Mesendoderm (in vitro differentiated cells): ENCODE measurements around the gene TMED4.

ENCODE experiments used
- DNase-seq: peaks from one replicate; pipeline ENCODE4 v3.0.0; 2013
- H2AK5ac ChIP-seq: 2 replicates; pipeline ENCODE4 v1.6.1; 2013; ENCODE audit warnings: low read length, inconsistent platforms
- H2BK120ac ChIP-seq: 2 replicates; pipeline ENCODE4 v1.6.1; 2013; ENCODE audit warnings: low read depth, mild to moderate bottlenecking, low read length, moderate library complexity, mixed read lengths
- H2BK15ac ChIP-seq: replicated peaks from 2 replicates; pipeline ENCODE4 v1.6.1; 2013; ENCODE audit warnings: low read depth, mild to moderate bottlenecking, moderate library complexity
- H2BK5ac ChIP-seq: 2 replicates; pipeline ENCODE4 v1.6.1; 2013; ENCODE audit warnings: low read length, inconsistent platforms
- H3K18ac ChIP-seq: 2 replicates; pipeline ENCODE4 v1.6.1; 2013; ENCODE audit warnings: mild to moderate bottlenecking, low read length, mixed read lengths
- H3K23ac ChIP-seq: one replicate; pipeline ENCODE4 v1.6.1; 2013; ENCODE audit warnings: low read length
- H3K27ac ChIP-seq: 2 replicates; pipeline ENCODE4 v1.5.1; 2013; ENCODE audit warnings: low read depth, mild to moderate bottlenecking, inconsistent platforms, low read length, moderate library complexity
- H3K27me3 ChIP-seq: 2 replicates; pipeline ENCODE4 v1.6.1; 2013; ENCODE audit warnings: low read length, control low read depth, mild to moderate bottlenecking, inconsistent platforms; ENCODE audit not compliant: insufficient read depth, poor library complexity
- H3K36me3 ChIP-seq: 2 replicates; pipeline ENCODE4 v1.6.1; 2013; ENCODE audit warnings: low read length, inconsistent platforms; ENCODE audit not compliant: control insufficient read depth, insufficient read depth
- H3K4ac ChIP-seq: one replicate; pipeline ENCODE4 v1.6.1; 2013; ENCODE audit warnings: low read depth, mild to moderate bottlenecking, low read length, moderate library complexity
- H3K4me1 ChIP-seq: 2 replicates; pipeline ENCODE4 v1.6.1; 2013; ENCODE audit warnings: low read depth, low read length, inconsistent platforms; ENCODE audit not compliant: control insufficient read depth
- H3K4me2 ChIP-seq: 2 replicates; pipeline ENCODE4 v1.6.1; 2013; ENCODE audit warnings: low read length
- H3K4me3 ChIP-seq: 2 replicates; pipeline ENCODE4 v1.5.1; 2013; ENCODE audit warnings: mild to moderate bottlenecking, low read length
- H3K56ac ChIP-seq: one replicate; pipeline ENCODE4 v1.6.1; 2013; ENCODE audit warnings: low read length
- H3K79me1 ChIP-seq: 2 replicates; pipeline ENCODE4 v1.6.1; 2013; ENCODE audit warnings: low read length, inconsistent platforms
- H3K79me2 ChIP-seq: 2 replicates; pipeline ENCODE4 v1.6.1; 2013; ENCODE audit warnings: mild to moderate bottlenecking, low read length; ENCODE audit not compliant: control insufficient read depth, insufficient read depth
- H3K9ac ChIP-seq: 2 replicates; pipeline ENCODE4 v1.6.1; 2013; ENCODE audit warnings: low read length, inconsistent platforms
- H4K5ac ChIP-seq: one replicate; pipeline ENCODE4 v1.6.1; 2013; ENCODE audit warnings: low read length
- H4K8ac ChIP-seq: one replicate; pipeline ENCODE4 v1.6.1; 2013; ENCODE audit warnings: low read depth, mild to moderate bottlenecking, control low read depth, low read length, moderate library complexity
- WGBS: extraction: QIAGEN DNeasy Blood & Tissue Kit; methylation state at CpG from one replicate; pipeline ENCODE4 v1.1.7; 2013; ENCODE audit warnings: low lambda C conversion rate, missing lambda C conversion rate; ENCODE audit not compliant: insufficient coverage; ENCODE audit errors: extremely low coverage; 5-methylcytosine and 5-hydroxymethylcytosine counted together

The TMED4 gene

GRCh38 chr7:44534087-44534486 is 47.9 kb downstream of the TMED4 start:
- no peak overlapping the region for H2BK120ac ChIP-seq
- no peak overlapping the region for H3K27ac ChIP-seq
- H3K56ac ChIP-seq = no peak overlapping the region
- DNase-seq = no peak
- H3K4me3 ChIP-seq = no peak overlapping the region
- no peak overlapping the region for H3K23ac ChIP-seq
- no peaks in the 10 kb centered on the region for H3K4me1 ChIP-seq
- H3K4me2 ChIP-seq = no peak overlapping the region
- H2BK15ac ChIP-seq = no peak overlapping the region
- H4K8ac ChIP-seq = no peak overlapping the region
- no peaks in the 10 kb centered on the region for H3K79me1 ChIP-seq
- no peaks in the 10 kb centered on the region for H3K27me3 ChIP-seq
- H3K79me2 ChIP-seq = no peaks in the 10 kb centered on the region
- no peak overlapping the region for H2BK5ac ChIP-seq
- H2AK5ac ChIP-seq = no peak overlapping the region
- H3K9ac ChIP-seq = no peak overlapping the region
- no peaks in the 10 kb centered on the region for H3K36me3 ChIP-seq
- no peak overlapping the region for H3K4ac ChIP-seq
- WGBS = no CpG with 5 or more reads among the region's 5 CpGs
- no peak overlapping the region for H4K5ac ChIP-seq
- no peak overlapping the region for H3K18ac ChIP-seq

DNA sequence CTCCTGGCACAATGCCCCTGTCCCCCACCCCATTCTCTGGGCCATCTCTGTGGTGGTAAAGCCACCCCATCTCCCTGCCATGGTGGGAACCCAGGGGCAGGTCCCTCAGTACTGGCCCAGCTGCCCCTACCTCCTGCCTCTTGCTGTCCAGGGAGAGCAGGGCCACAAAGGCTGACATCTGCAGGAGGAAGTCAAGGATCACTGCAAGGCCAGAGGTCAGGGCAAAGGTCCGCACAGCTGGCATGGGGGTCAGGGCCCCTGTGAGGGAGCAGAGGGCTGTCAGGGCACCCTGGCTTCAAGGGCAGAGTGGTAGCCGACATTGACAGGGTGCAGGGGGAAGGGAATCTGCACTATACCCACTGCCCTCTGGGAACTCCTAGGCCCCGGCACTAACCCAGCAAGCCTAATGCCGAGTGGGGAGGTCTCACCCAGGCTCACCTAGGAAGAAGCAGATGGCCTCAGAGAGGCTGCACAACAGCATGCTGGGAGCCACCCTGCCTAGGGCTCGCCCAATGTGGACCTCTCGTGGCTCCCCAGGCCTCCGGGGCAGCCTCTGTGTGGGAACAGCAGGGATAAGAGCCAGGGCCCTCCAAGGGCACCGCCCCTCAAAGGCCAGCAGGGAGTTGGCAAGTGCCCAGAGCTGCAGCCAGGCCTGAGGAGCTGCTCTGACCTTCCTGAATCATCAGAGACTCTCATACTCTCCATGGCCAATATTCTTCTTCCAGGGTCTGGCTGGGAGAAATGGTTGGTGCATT is 48.6 kb downstream of the TMED4 start:
- Histone ChIP-seq H2BK5ac (no peak overlapping the region), H3K79me2 (no peaks in the 10 kb centered on the region), H3K4me3 (no peak overlapping the region), H2BK120ac (no peak overlapping the region), H3K27me3 (no peaks in the 10 kb centered on the region), H3K4ac (no peak overlapping the region), H3K4me2 (no peak overlapping the region), H4K5ac (no peak overlapping the region), H2AK5ac (no peak overlapping the region), H3K9ac (no peak overlapping the region), H3K4me1 (no peaks in the 10 kb centered on the region), H3K23ac (no peak overlapping the region), H3K79me1 (no peaks in the 10 kb centered on the region), H3K18ac (no peak overlapping the region), H3K27ac (no peak overlapping the region), H4K8ac (no peak overlapping the region), H3K56ac (no peak overlapping the region), H2BK15ac (no peak overlapping the region), H3K36me3 (no peaks in the 10 kb centered on the region)
- WGBS = no CpG with 5 or more reads among the region's 8 CpGs
- DNase-seq = no peak

- DNase-seq = no peak
- WGBS = no CpG with 5 or more reads among the region's 17 CpGs
These were observed 50.3 kb downstream of the TMED4 start for GRCh38 chr7:44531421-44532380.

DNA sequence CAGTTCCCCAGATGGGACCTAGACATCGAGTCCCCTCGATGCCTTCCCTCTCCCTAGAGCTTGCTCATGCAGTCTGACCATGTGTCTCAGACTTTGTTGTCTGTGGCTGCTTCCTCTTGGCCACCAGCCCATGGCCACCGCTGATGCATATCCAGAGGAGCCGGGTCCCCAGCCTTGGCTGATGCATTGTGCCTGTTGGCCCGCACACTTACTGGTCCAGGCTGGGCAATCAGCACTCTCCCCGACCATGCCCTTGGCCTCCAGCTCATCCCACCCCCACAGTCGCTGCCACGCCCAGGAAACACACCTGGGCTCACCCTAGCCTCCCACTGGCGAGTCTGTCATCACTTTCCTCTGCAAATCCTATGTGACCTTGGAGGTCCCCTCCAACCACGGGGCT is 51.0 kb downstream of the TMED4 start:
- H3K18ac ChIP-seq = no peak overlapping the region
- no peaks in the 10 kb centered on the region for H3K79me2 ChIP-seq
- no peak overlapping the region for H2BK120ac ChIP-seq
- no CpG with 5 or more reads among the region's 10 CpGs for WGBS
- no peaks in the 10 kb centered on the region for H3K27me3 ChIP-seq
- no peak overlapping the region for H3K9ac ChIP-seq
- no peaks in the 10 kb centered on the region for H3K79me1 ChIP-seq
- no peak overlapping the region for H2BK5ac ChIP-seq
- no peak overlapping the region for H2BK15ac ChIP-seq
- no peak overlapping the region for H4K5ac ChIP-seq
- H4K8ac ChIP-seq = no peak overlapping the region
- H3K4ac ChIP-seq = no peak overlapping the region
- H3K56ac ChIP-seq = no peak overlapping the region
- H3K4me3 ChIP-seq = no peak overlapping the region
- no peak overlapping the region for H3K23ac ChIP-seq
- no peaks in the 10 kb centered on the region for H3K4me1 ChIP-seq
- no peak overlapping the region for H3K4me2 ChIP-seq
- H2AK5ac ChIP-seq = no peak overlapping the region
- H3K27ac ChIP-seq = no peak overlapping the region
- no peaks in the 10 kb centered on the region for H3K36me3 ChIP-seq
- no peak for DNase-seq

More at GRCh38 chr7:44531421-44532380, 50.3 kb downstream of the TMED4 start:
- no peak overlapping the region for H3K4me3 ChIP-seq
- H4K5ac ChIP-seq = no peak overlapping the region
- H3K56ac ChIP-seq = no peak overlapping the region
- H3K9ac ChIP-seq = no peak overlapping the region
- H3K79me2 ChIP-seq = no peaks in the 10 kb centered on the region
- no peaks in the 10 kb centered on the region for H3K79me1 ChIP-seq
- no peak overlapping the region for H3K4me2 ChIP-seq
- no peak overlapping the region for H2BK120ac ChIP-seq
- no peak overlapping the region for H2BK5ac ChIP-seq
- H3K23ac ChIP-seq = no peak overlapping the region
- no peak overlapping the region for H2BK15ac ChIP-seq
- no peak overlapping the region for H3K4ac ChIP-seq
- no peaks in the 10 kb centered on the region for H3K4me1 ChIP-seq
- no peak overlapping the region for H2AK5ac ChIP-seq
- no peak overlapping the region for H3K27ac ChIP-seq
- no peaks in the 10 kb centered on the region for H3K27me3 ChIP-seq
- no peaks in the 10 kb centered on the region for H3K36me3 ChIP-seq
- no peak overlapping the region for H3K18ac ChIP-seq
- no peak overlapping the region for H4K8ac ChIP-seq
